Measurements from ENCODE around the gene MANSC1. TPM values are rescaled to one million over a fixed set of nuclear protein-coding genes. Genes with fewer than 3 reads are reported as not detected.

MANSC1 gene
- total RNA-seq, 1 experiment from 2014 or later: 9.1 TPM

GRCh38 chr12:12333407-12334366, 16.4 kb downstream of the MANSC1 start:
- H2AK5ac ChIP-seq (ENCODE audit: insufficient read length, low read length): no peak overlapping the region
- DNase-seq: no peak
- no peak overlapping the region for H3K23ac ChIP-seq (ENCODE audit: insufficient read length, low read depth, low read length)
- H3T11ph ChIP-seq (ENCODE audit: low read length): no peak overlapping the region
- no peak overlapping the region for H4K91ac ChIP-seq (ENCODE audit: insufficient read length, low read depth, low read length)
- no peak overlapping the region for H3K4me2 ChIP-seq (ENCODE audit: insufficient read depth, insufficient read length, low read length)
- H3K4me3 Mint-ChIP-seq: no peak overlapping the region
- H2AFZ ChIP-seq (ENCODE audit: low read length): no peak overlapping the region
- H2BK120ac ChIP-seq (ENCODE audit: low read depth, low read length, poor library complexity, severe bottlenecking): no peak overlapping the region
- peaks cover 18 to 29% of the 10 kb centered on the region in 2 experiments for H3K4me1 Mint-ChIP-seq
- no peaks in the 10 kb centered on the region for H3K27me3 ChIP-seq (ENCODE audit: insufficient read depth, low read length)
- H3K14ac ChIP-seq (ENCODE audit: insufficient read depth, low read length): no peak overlapping the region
- peaks cover 0 to 5% (median 0%) of the 10 kb centered on the region in 3 experiments; a peak in 2 of 7 replicates for H3K36me3 Mint-ChIP-seq (ENCODE audit: insufficient read depth in 1 of 3, low read depth in 3 of 3)
- H3K23me2 ChIP-seq (ENCODE audit: insufficient read length, low read depth, low read length, poor library complexity, severe bottlenecking): no peaks in the 10 kb centered on the region
- no peaks in the 10 kb centered on the region for H3K9me3 ChIP-seq (ENCODE audit: control insufficient read depth, low read depth, low read length)
- no peak for TF ChIP-seq CTCF (conservative IDR thresholded peaks at IDR 0.05)
- no peak overlapping the region for H3K56ac ChIP-seq (ENCODE audit: insufficient read length, low read depth, low read length)
- no CpG with 5 or more reads among the region's 12 CpGs for WGBS (ENCODE audit: extremely low coverage, insufficient read length, low lambda C conversion rate)
- H3K4me1 ChIP-seq (ENCODE audit: insufficient read depth, low read length): peaks cover 4% of the 10 kb centered on the region; the same call in 1 of the 2 replicates
- no peaks in the 10 kb centered on the region for H4K20me1 ChIP-seq (ENCODE audit: control insufficient read depth, insufficient read depth, insufficient read length)
- no peaks in the 10 kb centered on the region for H3K79me1 ChIP-seq (ENCODE audit: insufficient read depth, low read depth, low read length, poor library complexity, severe bottlenecking)
- H4K8ac ChIP-seq (replicated peaks; ENCODE audit: insufficient read length, low read depth, low read length): no peak overlapping the region
- H3K27ac Mint-ChIP-seq: no peak overlapping the region; a peak in 1 of 7 replicates
- H2BK12ac ChIP-seq (ENCODE audit: insufficient read length, low read depth, low read length): no peak overlapping the region
- H3K27ac ChIP-seq (ENCODE audit: insufficient read length, low read depth, low read length): no peak overlapping the region
- H3K18ac ChIP-seq (ENCODE audit: insufficient read length, low read depth, low read length): no peak overlapping the region
- no peak overlapping the region for H3K9ac ChIP-seq (ENCODE audit: extremely low read depth, insufficient read length, low read length)
- H3K4ac ChIP-seq (ENCODE audit: low read depth, low read length): no peak overlapping the region
- no peaks in the 10 kb centered on the region for H3K9me3 Mint-ChIP-seq
- no peak overlapping the region for H2BK20ac ChIP-seq (ENCODE audit: low read depth, low read length, poor library complexity, severe bottlenecking)
- no peaks in the 10 kb centered on the region for H3K27me3 Mint-ChIP-seq (ENCODE audit: low read depth)
- H2BK5ac ChIP-seq (ENCODE audit: insufficient read length, low read length): no peak overlapping the region
- H4K5ac ChIP-seq (ENCODE audit: insufficient read length, low read depth, low read length): no peak overlapping the region
- no peak overlapping the region for H2BK15ac ChIP-seq (ENCODE audit: low read depth, low read length)
- H3K79me2 ChIP-seq (ENCODE audit: insufficient read depth, low read length): no peaks in the 10 kb centered on the region
